Stimulated activated CD4-positive, alpha-beta T cell treated with anti-CD3 and anti-CD28 coated beads, Interleukin-15, amount 100 ng/mL, for 24 hours (primary cell): ENCODE measurements around the gene CLPX.
"Not testable (repeated sequence)": the region's sequence is repeated elsewhere in the genome, so short reads cannot be mapped to it uniquely, and the experiment has no call there.

Source experiments
- DNase-seq: peaks from one replicate; pipeline ENCODE4 v3.0.0-alpha.2; 2020

Gene CLPX

GRCh38 chr15:65184868-65185717 is at the start of gene CLPX:
Gene CLPX, minus strand, starts transcription at chr15:65185342. Its CDS starts 189 bp downstream, at chr15:65185153.
- peak; percentile 92 for DNase-seq

- no peak for DNase-seq
These were observed 48.6 kb upstream of the CLPX start for GRCh38 chr15:65233696-65234095.

GRCh38 chr15:65232520-65232919 is 47.4 kb upstream of the CLPX start:
- no peak for DNase-seq

GRCh38 chr15:65231306-65231705 is 46.2 kb upstream of the CLPX start:
- no peak for DNase-seq

GRCh38 chr15:65226901-65227300 is 41.8 kb upstream of the CLPX start:
- not testable (repeated sequence) for DNase-seq

GRCh38 chr15:65226221-65226620 is 41.1 kb upstream of the CLPX start:
- DNase-seq: no peak

GRCh38 chr15:65223996-65224395 is 38.9 kb upstream of the CLPX start:
- no peak for DNase-seq

- DNase-seq: no peak
These were observed 37.7 kb upstream of the CLPX start for GRCh38 chr15:65222891-65223290.

GRCh38 chr15:65221697-65222096 is 36.6 kb upstream of the CLPX start:
- DNase-seq: no peak

GRCh38 chr15:65219137-65219536 is 34.0 kb upstream of the CLPX start:
- DNase-seq: no peak

- no peak for DNase-seq
These were observed 32.7 kb upstream of the CLPX start for GRCh38 chr15:65217526-65218482.

- no peak for DNase-seq
These were observed 30.4 kb upstream of the CLPX start for GRCh38 chr15:65215496-65215895.

- no peak for DNase-seq
These were observed 28.9 kb upstream of the CLPX start for GRCh38 chr15:65214010-65214409.

GRCh38 chr15:65213241-65213640 is 28.1 kb upstream of the CLPX start:
- no peak for DNase-seq

GRCh38 chr15:65212097-65212496 is 27.0 kb upstream of the CLPX start:
- DNase-seq: peak; percentile 64

- DNase-seq: no peak
These were observed 26.4 kb upstream of the CLPX start for GRCh38 chr15:65211482-65211982.

- no peak for DNase-seq
These were observed 25.8 kb upstream of the CLPX start, which contains the start of gene CILP for GRCh38 chr15:65210770-65211481. Gene CILP, minus strand, starts transcription at chr15:65211473. Its CDS starts 1,718 bp downstream, at chr15:65209755.

GRCh38 chr15:65209701-65210643 is 24.8 kb upstream of the CLPX start:
- no peak for DNase-seq

GRCh38 chr15:65208647-65209046 is 23.5 kb upstream of the CLPX start:
- no peak for DNase-seq

- no peak for DNase-seq
These were observed 22.2 kb upstream of the CLPX start for GRCh38 chr15:65207280-65207840.

- DNase-seq: no peak
These were observed 21.6 kb upstream of the CLPX start for GRCh38 chr15:65206750-65207149.
